HG03139 (cell line): ENCODE data around the gene G6PC1.
"Not testable (repeated sequence)": the region's sequence is repeated elsewhere in the genome, so short reads cannot be mapped to it uniquely, and the experiment has no call there.

Source experiments
- ATAC-seq: cut with Tn5 transposase; IDR thresholded peaks from one replicate; pipeline ENCODE4 v1.9.1; 2021; ENCODE audit not compliant: unreplicated experiment

Gene G6PC1

GRCh38 chr17:42873932-42874695 is 26.5 kb upstream of the G6PC1 start:
- not testable (repeated sequence) for ATAC-seq

GRCh38 chr17:42877037-42877436 is 23.6 kb upstream of the G6PC1 start:
- ATAC-seq, result no peak

GRCh38 chr17:42878123-42878880 is 22.3 kb upstream of the G6PC1 start:
- no peak for ATAC-seq

- ATAC-seq, result no peak
Measured at GRCh38 chr17:42878924-42879595, 21.5 kb upstream of the G6PC1 start.

GRCh38 chr17:42879596-42879985 is 21.0 kb upstream of the G6PC1 start:
- no peak for ATAC-seq

- ATAC-seq, result no peak
Measured at GRCh38 chr17:42880776-42881310, 19.8 kb upstream of the G6PC1 start.

GRCh38 chr17:42881706-42882105 is 18.9 kb upstream of the G6PC1 start:
- not testable (repeated sequence) for ATAC-seq

- ATAC-seq, result no peak
Measured at GRCh38 chr17:42882166-42882565, 18.4 kb upstream of the G6PC1 start.

- ATAC-seq, result no peak
Measured at GRCh38 chr17:42883802-42884558, 16.6 kb upstream of the G6PC1 start.

- not testable (repeated sequence) for ATAC-seq
Measured at GRCh38 chr17:42885806-42886205, 14.8 kb upstream of the G6PC1 start.

- no peak for ATAC-seq
Measured at GRCh38 chr17:42886283-42887176, 14.1 kb upstream of the G6PC1 start.

GRCh38 chr17:42889809-42890208 is 10.8 kb upstream of the G6PC1 start:
- ATAC-seq, result no peak

- ATAC-seq, result no peak
Measured at GRCh38 chr17:42891539-42892152, 9.0 kb upstream of the G6PC1 start.

GRCh38 chr17:42893359-42893758 is 7.2 kb upstream of the G6PC1 start:
- ATAC-seq, result no peak

- ATAC-seq, result no peak
Measured at GRCh38 chr17:42894283-42895184, 6.1 kb upstream of the G6PC1 start.

- ATAC-seq, result no peak
Measured at GRCh38 chr17:42895185-42895555, 5.4 kb upstream of the G6PC1 start.

GRCh38 chr17:42898147-42898811 is 2.3 kb upstream of the G6PC1 start:
- ATAC-seq, result no peak

GRCh38 chr17:42899981-42900380 is 618 bp upstream of the G6PC1 start:
- ATAC-seq, result not testable (repeated sequence)
